Measurements from ENCODE around the gene CNTNAP2.

CNTNAP2 gene

DNA sequence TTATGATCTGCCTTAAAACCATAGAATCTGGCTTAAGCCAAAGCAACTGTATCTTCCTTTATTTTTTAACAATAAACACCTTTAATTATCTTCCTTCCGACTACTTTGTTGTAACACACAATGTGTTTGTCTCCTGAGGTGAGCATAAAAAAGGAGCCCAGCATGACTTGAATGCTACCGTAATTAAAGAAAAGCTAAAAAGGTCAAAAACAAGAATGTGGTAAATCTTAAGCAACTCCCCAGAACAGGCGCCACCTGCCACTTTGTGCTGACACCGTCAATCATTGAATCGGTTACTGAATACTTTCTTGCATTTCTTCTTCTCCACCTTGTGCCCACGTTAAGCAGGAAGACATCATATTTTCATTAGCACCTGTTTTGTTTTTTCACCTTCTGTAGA is 1904.1 kb downstream of the CNTNAP2 start:
- POLR2A ChIA-PET, result no interaction called here
- TF ChIP-seq, protein P1, sequence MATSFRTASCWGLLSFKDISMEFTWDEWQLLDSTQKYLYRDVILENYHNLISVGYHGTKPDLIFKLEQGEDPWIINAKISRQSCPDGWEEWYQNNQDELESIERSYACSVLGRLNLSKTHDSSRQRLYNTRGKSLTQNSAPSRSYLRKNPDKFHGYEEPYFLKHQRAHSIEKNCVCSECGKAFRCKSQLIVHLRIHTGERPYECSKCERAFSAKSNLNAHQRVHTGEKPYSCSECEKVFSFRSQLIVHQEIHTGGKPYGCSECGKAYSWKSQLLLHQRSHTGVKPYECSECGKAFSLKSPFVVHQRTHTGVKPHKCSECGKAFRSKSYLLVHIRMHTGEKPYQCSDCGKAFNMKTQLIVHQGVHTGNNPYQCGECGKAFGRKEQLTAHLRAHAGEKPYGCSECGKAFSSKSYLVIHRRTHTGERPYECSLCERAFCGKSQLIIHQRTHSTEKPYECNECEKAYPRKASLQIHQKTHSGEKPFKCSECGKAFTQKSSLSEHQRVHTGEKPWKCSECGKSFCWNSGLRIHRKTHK (tag by site-specific recombination; IDR thresholded peaks at IDR 0.05), result no peak
- TF ChIP-seq ZNF350 (tag by site-specific recombination; IDR thresholded peaks at IDR 0.05) (no peak), ZNF791 (tag by site-specific recombination; IDR thresholded peaks at IDR 0.05) (no peak), ZNF580 (tag by site-specific recombination; IDR thresholded peaks at IDR 0.05) (no peak), ZNF121 (tag by site-specific recombination; IDR thresholded peaks at IDR 0.05) (no peak), GLIS1 (tag by site-specific recombination; IDR thresholded peaks at IDR 0.05) (no peak), SALL2 (tag by site-specific recombination; IDR thresholded peaks at IDR 0.05; ENCODE audit: borderline replicate concordance) (no peak), ZNF510 (tag by site-specific recombination; IDR thresholded peaks at IDR 0.05; ENCODE audit: insufficient replicate concordance) (no peak), PRDM2 (tag by site-specific recombination; IDR thresholded peaks at IDR 0.05; ENCODE audit: borderline replicate concordance) (no peak), SP7 (tag by site-specific recombination; IDR thresholded peaks at IDR 0.05) (no peak), SCRT2 (tag by site-specific recombination; IDR thresholded peaks at IDR 0.05) (no peak), ZNF521 (tag by site-specific recombination; IDR thresholded peaks at IDR 0.05) (no peak), ZNF391 (tag by site-specific recombination; IDR thresholded peaks at IDR 0.05; ENCODE audit: borderline replicate concordance, low read depth) (no peak)
- TF ChIP-seq, protein P2, sequence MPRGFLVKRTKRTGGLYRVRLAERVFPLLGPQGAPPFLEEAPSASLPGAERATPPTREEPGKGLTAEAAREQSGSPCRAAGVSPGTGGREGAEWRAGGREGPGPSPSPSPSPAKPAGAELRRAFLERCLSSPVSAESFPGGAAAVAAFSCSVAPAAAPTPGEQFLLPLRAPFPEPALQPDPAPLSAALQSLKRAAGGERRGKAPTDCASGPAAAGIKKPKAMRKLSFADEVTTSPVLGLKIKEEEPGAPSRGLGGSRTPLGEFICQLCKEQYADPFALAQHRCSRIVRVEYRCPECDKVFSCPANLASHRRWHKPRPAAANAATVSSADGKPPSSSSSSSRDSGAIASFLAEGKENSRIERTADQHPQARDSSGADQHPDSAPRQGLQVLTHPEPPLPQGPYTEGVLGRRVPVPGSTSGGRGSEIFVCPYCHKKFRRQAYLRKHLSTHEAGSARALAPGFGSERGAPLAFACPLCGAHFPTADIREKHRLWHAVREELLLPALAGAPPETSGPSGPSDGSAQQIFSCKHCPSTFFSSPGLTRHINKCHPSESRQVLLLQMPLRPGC (tag by site-specific recombination; IDR thresholded peaks at IDR 0.05), result no peak
- Histone ChIP-seq H3K9me3 (ENCODE audit: control insufficient read depth, insufficient read depth, low read depth, low read length) (no peaks in the 10 kb centered on the region), H3K36me3 (ENCODE audit: control insufficient read depth in 2 of 2, insufficient read depth in 1 of 2, low read length in 2 of 2) (no peaks in the 10 kb centered on the region), H3K27ac (ENCODE audit: extremely low read depth, low read depth, low read length) (no peak overlapping the region), H3K4me1 (ENCODE audit: control insufficient read depth, insufficient read depth, low read length) (no peaks in the 10 kb centered on the region), H3K4me3 (ENCODE audit: low read depth, low read length) (no peak overlapping the region)
- CTCF ChIA-PET, result no interaction called here

- ChIA-PET CTCF (no interaction called here), POLR2A (no interaction called here)
- Histone ChIP-seq H3K9me3 (ENCODE audit: control insufficient read depth, insufficient read depth, low read depth, low read length) (no peaks in the 10 kb centered on the region), H3K27ac (ENCODE audit: extremely low read depth, low read depth, low read length) (no peak overlapping the region), H3K4me1 (ENCODE audit: control insufficient read depth, insufficient read depth, low read length) (no peaks in the 10 kb centered on the region), H3K4me3 (ENCODE audit: low read depth, low read length) (no peak overlapping the region), H3K36me3 (ENCODE audit: control insufficient read depth in 2 of 2, insufficient read depth in 1 of 2, low read length in 2 of 2) (no peaks in the 10 kb centered on the region)
- no peak for TF ChIP-seq KLF7 (tag by site-specific recombination; IDR thresholded peaks at IDR 0.05; ENCODE audit: borderline replicate concordance)
- no peak for TF ChIP-seq ZNF785 (tag by site-specific recombination; IDR thresholded peaks at IDR 0.05)
- no peak for TF ChIP-seq ZNF621 (tag by site-specific recombination; IDR thresholded peaks at IDR 0.05)
- no peak for TF ChIP-seq ZNF645 (tag by site-specific recombination; IDR thresholded peaks at IDR 0.05)
- TF ChIP-seq ZNF792 (tag by site-specific recombination; IDR thresholded peaks at IDR 0.05), result no peak
- no peak for TF ChIP-seq ZNF777 (tag by site-specific recombination; IDR thresholded peaks at IDR 0.05; ENCODE audit: borderline replicate concordance)
- no peak for TF ChIP-seq ZNF302 (tag by site-specific recombination; IDR thresholded peaks at IDR 0.05; ENCODE audit: low read depth)
- no peak for TF ChIP-seq ZNF670 (tag by site-specific recombination; IDR thresholded peaks at IDR 0.05; ENCODE audit: low read depth)
- no peak for TF ChIP-seq ZNF558 (tag by site-specific recombination; IDR thresholded peaks at IDR 0.05)
- no peak for TF ChIP-seq ZNF571 (tag by site-specific recombination; IDR thresholded peaks at IDR 0.05)
These were observed 1905.0 kb downstream of the CNTNAP2 start for GRCh38 chr7:148021507-148022045.
